ENCODE data around the gene TRAPPC12. TPM values are rescaled to one million over a fixed set of nuclear protein-coding genes. Genes with fewer than 3 reads are reported as not detected.
A peak's percentile ranks its signal among the peaks of the same experiment; 100 is the strongest.
"Not testable (repeated sequence)": the region's sequence is repeated elsewhere in the genome, so short reads cannot be mapped to it uniquely, and the experiment has no call there.

The TRAPPC12 gene
- total and polyA plus RNA-seq, 8 donors: 83.0 to 119 (median 100.0) TPM

DNA sequence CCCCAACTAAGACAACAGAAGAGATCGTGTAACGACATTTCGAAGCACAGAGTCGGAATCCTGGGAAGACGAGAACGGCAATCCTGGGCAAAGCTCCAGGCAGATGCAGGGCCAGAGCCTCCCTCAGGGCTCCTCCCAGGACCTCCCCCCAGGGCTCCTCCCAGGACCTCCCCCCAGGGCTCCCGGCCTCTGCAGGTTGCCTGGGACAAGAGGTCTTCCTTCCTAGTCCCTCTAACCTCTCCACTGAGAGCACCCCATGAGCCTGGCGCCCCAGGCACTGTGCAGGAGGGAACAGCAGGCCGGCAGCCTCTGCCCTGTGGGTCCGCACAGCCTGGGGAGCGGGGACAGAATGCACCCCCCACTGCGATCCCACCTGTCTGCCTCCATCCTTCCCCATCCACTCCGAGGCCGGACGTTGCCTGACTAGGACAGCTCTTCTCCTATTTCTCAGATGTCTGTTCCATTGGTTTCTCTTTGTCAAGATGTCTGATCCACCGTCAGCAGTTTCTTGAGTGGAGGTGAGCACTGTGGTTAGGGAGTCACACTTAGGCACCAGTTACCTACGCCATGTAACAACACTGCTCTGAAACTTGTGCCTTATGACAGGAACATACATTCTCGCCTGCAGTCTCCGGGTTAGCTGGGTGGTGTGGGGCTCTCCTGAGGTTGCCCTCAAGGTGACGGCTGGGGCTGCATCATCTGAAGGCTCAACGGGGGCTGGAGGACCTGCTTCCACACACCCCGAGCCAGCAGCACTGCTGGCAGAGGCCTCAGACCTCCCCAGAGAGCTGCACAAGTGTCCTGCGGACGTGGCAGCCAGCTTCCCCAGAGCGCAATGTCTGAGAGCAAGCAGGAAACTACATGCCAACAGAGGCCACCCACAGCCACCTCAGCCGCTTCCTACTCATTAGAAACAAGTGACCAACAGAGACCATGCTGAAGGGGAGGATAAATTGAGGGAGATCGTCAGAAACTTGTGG, 111.0 kb downstream of the TRAPPC12 start:
- no peak for TF ChIP-seq CTCF (IDR thresholded peaks at IDR 0.05)

DNA sequence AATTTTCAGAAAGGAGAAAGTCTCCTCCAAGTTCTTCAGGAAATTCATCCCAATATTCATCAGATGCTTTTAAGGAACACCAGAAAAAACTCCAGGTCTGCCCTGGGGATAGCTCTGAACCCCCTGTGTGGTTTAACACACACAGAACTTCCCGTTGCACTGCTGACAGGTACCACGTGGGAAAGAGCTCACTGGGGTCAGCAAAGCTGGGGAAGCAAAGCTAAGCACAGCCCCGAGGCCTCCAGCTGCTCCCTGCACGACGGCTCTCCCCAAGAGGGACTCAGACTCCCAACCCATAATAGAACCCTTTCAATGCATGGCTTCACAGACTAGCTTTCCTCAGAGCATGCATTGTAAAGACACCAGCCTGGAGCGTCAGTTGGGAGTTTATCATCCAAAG, 111.8 kb downstream of the TRAPPC12 start:
- Histone ChIP-seq H3K4me1 (no peaks in the 10 kb centered on the region), H3K27me3 (no peaks in the 10 kb centered on the region), H3K36me3 (peaks cover 0 to 15% of the 10 kb centered on the region in 2 donors), H3K9me3 (no peaks in the 10 kb centered on the region), H3K4me3 (no peak overlapping the region), H3K27ac (no peak overlapping the region)
- ATAC-seq (no peak), DNase-seq (no peak)
- no peak for TF ChIP-seq CTCF (IDR thresholded peaks at IDR 0.05)
- intact Hi-C loops (cut with DNase I): no loop called here

More for the DNA sequence above, 111.0 kb downstream of the TRAPPC12 start:
- Histone ChIP-seq H3K4me3 (no peak overlapping the region), H3K4me1 (no peaks in the 10 kb centered on the region), H3K36me3 (peaks cover 0 to 7% of the 10 kb centered on the region in 2 donors), H3K9me3 (no peaks in the 10 kb centered on the region), H3K27ac (no peak overlapping the region), H3K27me3 (no peaks in the 10 kb centered on the region)
- intact Hi-C loops (cut with DNase I): no loop called here
- ATAC-seq (no peak), DNase-seq (no peak)

DNA sequence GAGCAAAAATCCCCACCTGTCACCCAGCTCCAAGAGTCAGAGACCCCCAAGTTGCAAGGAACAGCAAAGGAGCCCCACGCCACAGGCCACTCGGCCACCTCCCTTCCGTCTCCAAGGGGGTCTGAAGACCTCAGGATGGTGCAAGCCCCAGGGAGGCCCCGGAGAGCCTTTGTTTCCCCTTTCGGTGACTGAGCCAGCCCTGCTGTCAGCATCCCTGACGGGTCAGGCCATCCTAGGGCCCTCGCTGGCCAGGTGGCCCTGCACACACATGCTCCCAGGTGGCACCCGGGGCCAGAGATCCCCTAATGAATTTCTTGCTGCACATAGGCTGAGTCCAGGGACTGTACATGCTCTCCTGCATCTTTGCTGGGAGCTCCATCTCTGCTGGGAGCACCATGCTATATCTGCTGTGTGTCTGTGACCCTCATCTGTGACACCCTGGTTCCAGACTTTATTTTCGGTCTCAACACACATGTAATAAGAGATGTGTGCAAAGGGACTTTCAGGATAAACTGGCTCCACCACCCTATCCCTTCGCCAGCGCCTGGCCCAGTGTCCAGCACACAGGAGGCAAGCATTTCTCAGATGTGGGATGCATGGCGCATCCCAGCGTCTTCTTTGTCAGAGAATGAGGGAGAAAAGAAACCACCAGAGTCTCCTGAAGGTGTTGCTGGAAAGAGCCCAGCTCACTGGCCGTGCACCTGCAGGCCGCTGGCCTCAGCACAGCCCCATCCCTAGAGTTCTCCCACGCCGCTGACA, 112.4 kb downstream of the TRAPPC12 start:
- Histone ChIP-seq H3K36me3 (peaks cover 0 to 21% of the 10 kb centered on the region in 2 donors), H3K9me3 (no peaks in the 10 kb centered on the region), H3K27me3 (no peaks in the 10 kb centered on the region), H3K4me3 (no peak overlapping the region), H3K4me1 (no peaks in the 10 kb centered on the region), H3K27ac (no peak overlapping the region)
- DNase-seq: no peak
- intact Hi-C loops (cut with DNase I): no loop called here
- TF ChIP-seq CTCF (IDR thresholded peaks at IDR 0.05): no peak
- ATAC-seq: no peak

GRCh38 chr2:3492475-3492787, 112.9 kb downstream of the TRAPPC12 start:
- H3K4me1 ChIP-seq; H3K9me3 ChIP-seq; intact Hi-C loops (cut with DNase I); H3K4me3 ChIP-seq; ATAC-seq; H3K27ac ChIP-seq; H3K27me3 ChIP-seq; DNase-seq: not testable (repeated sequence)
- H3K36me3 ChIP-seq: peaks cover 0 to 27% of the 10 kb centered on the region in 2 donors

- H3K4me3 ChIP-seq: no peak overlapping the region
- no peak overlapping the region for H3K27ac ChIP-seq
- intact Hi-C loops (cut with DNase I): no loop called here
- peaks cover 0 to 33% of the 10 kb centered on the region in 2 donors for H3K36me3 ChIP-seq
- no peaks in the 10 kb centered on the region for H3K4me1 ChIP-seq
- H3K9me3 ChIP-seq: no peaks in the 10 kb centered on the region
- ATAC-seq (peak; percentile 17), DNase-seq (no peak)
- no peaks in the 10 kb centered on the region for H3K27me3 ChIP-seq
- no peak for TF ChIP-seq CTCF (IDR thresholded peaks at IDR 0.05)
Observed at GRCh38 chr2:3492951-3493614, 113.6 kb downstream of the TRAPPC12 start.

Measured in left lung (tissue), 10 donors.